Transverse colon (tissue), 4 donors: ENCODE measurements around the gene SOX4. TPM values are rescaled to one million over a fixed set of nuclear protein-coding genes. Genes with fewer than 3 reads are reported as not detected.

Experiments used
- DNase-seq: peaks from one replicate; pipeline ENCODE4 v3.0.0-alpha.2; 2019
- H3K27ac ChIP-seq, 4 donors: fragments of 200-600 bp; sonication (generic); 2 replicates each; pipeline ENCODE4 v1.5.1; 2016 to 2018; ENCODE audit warnings: inconsistent platforms in 4 of 4
- H3K27me3 ChIP-seq: fragments of 200-600 bp; sonication (generic); 2 replicates; pipeline ENCODE4 v1.5.1; 2017; ENCODE audit warnings: inconsistent platforms
- H3K36me3 ChIP-seq, 4 donors: fragments of 200-600 bp; sonication (generic); 2 replicates each; pipeline ENCODE4 v1.5.1; 2017 to 2019; ENCODE audit warnings: inconsistent platforms in 4 of 4
- H3K4me1 ChIP-seq, 4 donors: fragments of 200-600 bp; sonication (generic); 2 replicates each; pipeline ENCODE4 v1.5.1; 2017 to 2020; ENCODE audit warnings: inconsistent platforms in 4 of 4
- H3K4me3 ChIP-seq, 4 donors: fragments of 200-600 bp; sonication (generic); 1 replicate in 1 of 4; 2 replicates in 3 of 4; pipeline versions ENCODE4 v1.5.1 to v1.6.1; 2017 to 2019; ENCODE audit warnings: inconsistent platforms in 4 of 4
- H3K9me3 ChIP-seq, 2 donors: fragments of 200-600 bp; sonication (generic); 2 replicates each; pipeline ENCODE4 v1.5.1; 2017 to 2019; ENCODE audit warnings: inconsistent platforms in 2 of 2
- CTCF ChIP-seq, 5 experiments: fragments of 200-600 bp in 3 of 5; fragments of 450-650 bp in 2 of 5; sonication (generic) in 3 of 5; IDR thresholded peaks; 1 replicate in 2 of 5; 2 replicates in 3 of 5; pipeline ENCODE4 v1.5.1; 2016 to 2017; ENCODE audit warnings: antibody characterized with exemption in 5 of 5, inconsistent platforms in 3 of 5, mild to moderate bottlenecking in 2 of 5, moderate library complexity in 1 of 5
- EP300 ChIP-seq: sonication (generic); formaldehyde crosslinking; IDR thresholded peaks from one replicate; pipeline ENCODE4 v1.6.1; 2017; ENCODE audit warnings: antibody characterized with exemption, low read depth
- POLR2A ChIP-seq: fragments of 450-650 bp; IDR thresholded peaks from one replicate; pipeline ENCODE4 v1.6.1; 2016; ENCODE audit warnings: antibody characterized with exemption, mild to moderate bottlenecking, moderate library complexity
- POLR2AphosphoS5 ChIP-seq, 3 donors: sonication (generic); formaldehyde crosslinking; IDR thresholded peaks; one replicate each; pipeline ENCODE4 v1.6.1; 2016; ENCODE audit warnings: antibody characterized with exemption in 3 of 3
- WGBS, 2 donors: methylation state at CpG; one replicate each; pipeline ENCODE4 v1.1.5; 2018; ENCODE audit warnings: low coverage in 1 of 2; 5-methylcytosine and 5-hydroxymethylcytosine counted together
- in situ Hi-C, 4 donors: fragments of 200-750 bp; cut with MboI; loops; one replicate each; pipeline versions ENCODE4 v1.15.0 to v1.15.1; 2017; ENCODE audit warnings: low sequenced_read_pairs in 3 of 4, low pct_ligation_motif_present in 1 of 4, low pct_unique_long_range_greater_than_20kb in 1 of 4
- intact Hi-C: fragments of 100-400 bp; cut with DNase I; formaldehyde crosslinking; loops from one replicate; pipeline ENCODE4 v1.15.1; 2023; ENCODE audit warnings: low total_unique reads
- total RNA-seq, 4 donors: library from RNA; depleted of rRNA; stranded (reverse); fragments of >200 nt; gene quantifications; one replicate each; pipeline ENCODE4 v1.1.0, GENCODE V29; 2016

The SOX4 gene
- total RNA-seq, 4 donors from 2014 or later = 7.5 to 25.3 (median 12.9) TPM

DNA sequence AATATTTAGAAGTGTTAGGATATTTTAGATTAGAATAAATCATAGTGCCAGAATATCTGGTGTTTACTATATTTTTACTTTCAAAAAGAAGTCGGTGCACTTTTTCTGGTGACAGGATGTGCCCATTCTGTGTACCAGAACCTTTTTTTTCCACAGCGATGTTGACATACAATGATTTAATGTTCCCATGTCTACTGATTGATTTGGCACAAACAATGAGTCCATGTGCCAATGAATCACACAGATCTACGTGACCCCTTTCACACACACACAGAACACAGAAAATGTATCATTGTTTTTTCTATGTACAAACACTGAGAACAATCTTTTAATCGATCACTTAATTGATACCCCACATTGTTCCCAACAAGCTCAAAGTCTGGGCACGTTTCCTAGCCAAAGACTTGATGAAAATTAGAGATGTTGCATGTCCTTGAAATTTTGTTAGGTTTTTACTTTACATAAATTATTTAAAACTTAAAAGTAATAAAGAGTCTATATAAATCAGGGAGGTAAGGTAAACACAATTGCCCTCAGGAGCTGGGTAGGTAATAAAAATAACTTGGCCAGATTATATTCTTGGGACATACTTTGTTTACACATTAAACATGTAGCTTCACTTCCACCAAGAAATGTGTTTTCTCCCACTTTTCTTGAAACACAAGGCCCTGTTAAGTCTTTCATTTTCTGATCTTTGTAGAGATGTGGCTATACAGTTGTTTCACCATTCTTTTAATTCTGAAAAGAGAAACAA lies 36.4 kb upstream of the SOX4 start:
- Histone ChIP-seq H3K4me3 (no peak overlapping the region), H3K36me3 (no peaks in the 10 kb centered on the region), H3K27me3 (no peaks in the 10 kb centered on the region), H3K9me3 (no peaks in the 10 kb centered on the region), H3K4me1 (peaks cover 0 to 8% (median 6%) of the 10 kb centered on the region in 4 donors), H3K27ac (no peak overlapping the region)
- DNase-seq = no peak
- in situ Hi-C loops (no loop called here), intact Hi-C loops (no loop called here)
- 49 to 50% methylated on average over 5 of the region's 5 CpGs for WGBS, 2 donors
- TF ChIP-seq CTCF (IDR thresholded peaks at IDR 0.05) (no peak), EP300 (no peak)

DNA sequence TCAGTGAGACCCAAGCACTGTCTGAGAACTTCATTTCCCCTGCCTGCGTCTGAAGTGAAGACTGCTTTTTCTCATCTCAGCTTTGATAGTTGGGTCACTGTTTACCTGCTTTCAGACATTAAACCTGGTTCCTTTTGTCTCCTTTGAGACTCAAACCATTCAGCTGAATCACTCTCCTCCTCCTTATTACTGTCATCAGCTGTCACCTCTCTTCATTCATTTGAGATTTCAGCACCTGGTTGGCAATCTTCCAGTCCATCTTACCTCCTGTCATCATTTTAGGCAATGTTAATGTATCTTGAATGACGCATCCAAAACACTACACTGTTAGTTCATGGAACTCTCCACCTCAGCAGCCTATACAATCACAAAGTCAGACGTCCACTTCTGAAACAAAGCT lies 34.3 kb upstream of the SOX4 start:
- intact Hi-C loops = no loop called here

DNA sequence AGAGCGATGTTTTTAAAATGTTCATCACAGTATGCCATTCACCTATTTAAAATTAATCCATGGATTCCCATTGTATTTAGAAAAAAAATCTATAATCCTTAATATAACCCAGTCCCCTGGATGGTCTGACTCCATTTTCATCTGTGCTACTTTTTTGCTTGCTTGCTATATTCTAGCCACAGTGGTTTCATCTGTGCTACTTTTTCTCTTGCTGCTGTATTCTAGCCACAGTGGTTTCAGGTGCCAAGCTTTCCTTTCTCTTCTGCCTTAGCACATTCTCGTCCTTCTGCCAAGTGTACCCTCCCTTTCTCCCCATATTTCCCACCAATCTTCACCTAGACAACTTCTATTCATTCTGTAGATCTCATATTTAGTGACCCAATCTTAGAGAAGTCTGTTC lies 33.3 kb upstream of the SOX4 start:
- Histone ChIP-seq H3K27ac (no peak overlapping the region), H3K27me3 (no peaks in the 10 kb centered on the region), H3K36me3 (no peaks in the 10 kb centered on the region), H3K4me3 (no peak overlapping the region), H3K4me1 (peaks cover 0 to 8% (median 6%) of the 10 kb centered on the region in 4 donors), H3K9me3 (no peaks in the 10 kb centered on the region)
- intact Hi-C loops = no loop called here
- WGBS, 2 donors = 75 to 86% methylated on average over 2 of the region's 2 CpGs
- DNase-seq = no peak
- no peak for TF ChIP-seq POLR2A
- no peak for TF ChIP-seq CTCF (IDR thresholded peaks at IDR 0.05)
- TF ChIP-seq EP300 = no peak
- TF ChIP-seq POLR2AphosphoS5 (IDR thresholded peaks at IDR 0.05) = no peak
- in situ Hi-C loops = no loop called here

More for the DNA sequence above, 34.3 kb upstream of the SOX4 start:
- TF ChIP-seq CTCF (IDR thresholded peaks at IDR 0.05) (no peak), EP300 (no peak)
- no peaks in the 10 kb centered on the region for H3K36me3 ChIP-seq
- H3K4me3 ChIP-seq = no peak overlapping the region
- DNase-seq = no peak
- WGBS, 2 donors = 93 to 100% methylated on average over 2 to 3 of the region's 3 CpGs
- H3K9me3 ChIP-seq = no peaks in the 10 kb centered on the region
- no peaks in the 10 kb centered on the region for H3K27me3 ChIP-seq
- peaks cover 0 to 8% (median 6%) of the 10 kb centered on the region in 4 donors for H3K4me1 ChIP-seq
- in situ Hi-C loops = no loop called here
- no peak overlapping the region for H3K27ac ChIP-seq

- TF ChIP-seq POLR2AphosphoS5 (IDR thresholded peaks at IDR 0.05) = no peak
- TF ChIP-seq CTCF (IDR thresholded peaks at IDR 0.05) = no peak
- TF ChIP-seq POLR2A = no peak
- TF ChIP-seq EP300 = no peak
- 80 to 86% methylated on average over 1 of the region's 1 CpG for WGBS, 2 donors
- H3K4me3 ChIP-seq = no peak overlapping the region
- in situ Hi-C loops = no loop called here
- H3K9me3 ChIP-seq = no peaks in the 10 kb centered on the region
- no peak overlapping the region for H3K27ac ChIP-seq
- no peaks in the 10 kb centered on the region for H3K4me1 ChIP-seq
- no peak for DNase-seq
- no peaks in the 10 kb centered on the region for H3K36me3 ChIP-seq
- H3K27me3 ChIP-seq = no peaks in the 10 kb centered on the region
- intact Hi-C loops = no loop called here
Observed at GRCh38 chr6:21565431-21565830, 28.1 kb upstream of the SOX4 start.
